H54 (cell line): ENCODE results near the gene SLC12A6.
"Not testable (repeated sequence)": the region's sequence is repeated elsewhere in the genome, so short reads cannot be mapped to it uniquely, and the experiment has no call there.

ENCODE experiments used
- DNase-seq: peaks from one replicate; pipeline ENCODE4 v3.0.0; 2011; ENCODE audit warnings: low spot score, mixed read lengths; ENCODE audit not compliant: insufficient read length
- FAIRE-seq: peaks from 3 replicates; lab custom pipeline; 2011; peaks lifted over from hg19 to GRCh38; lab: Jason Lieb, UNC
- POLR2A ChIP-seq: IDR thresholded peaks from 2 replicates; pipeline ENCODE4 v1.6.1; 2011; ENCODE audit warnings: low read depth, mild to moderate bottlenecking, low read length

SLC12A6 gene

GRCh38 chr15:34337557-34338306, at the start of gene SLC12A6:
Gene SLC12A6 (minus strand): TSS chr15:34337781. CDS start chr15:34336680, 1,101 bp downstream.
- FAIRE-seq (peak; percentile 84), DNase-seq (peak; percentile 91)
- peak; percentile 40; the same call in 1 of the 2 replicates for TF ChIP-seq POLR2A

- not testable (repeated sequence) for DNase-seq, FAIRE-seq
These were observed 44.4 kb upstream of the SLC12A6 start for GRCh38 chr15:34381829-34382521.

GRCh38 chr15:34380491-34380890, 42.9 kb upstream of the SLC12A6 start:
- DNase-seq, FAIRE-seq: not testable (repeated sequence)

- DNase-seq (no peak), FAIRE-seq (no peak)
- TF ChIP-seq POLR2A = no peak
These were observed 39.3 kb upstream of the SLC12A6 start for GRCh38 chr15:34376856-34377255.

GRCh38 chr15:34375541-34375940, 38.0 kb upstream of the SLC12A6 start:
- DNase-seq, FAIRE-seq: not testable (repeated sequence)

GRCh38 chr15:34374816-34375215, 37.2 kb upstream of the SLC12A6 start:
- DNase-seq = no peak
- TF ChIP-seq POLR2A = no peak
- no peak for FAIRE-seq

- DNase-seq (no peak), FAIRE-seq (no peak)
- TF ChIP-seq POLR2A = no peak
These were observed 36.4 kb upstream of the SLC12A6 start for GRCh38 chr15:34373951-34374350.

- no peak for FAIRE-seq
- no peak for TF ChIP-seq POLR2A
- DNase-seq = no peak
These were observed 33.1 kb upstream of the SLC12A6 start for GRCh38 chr15:34370643-34371042.

- no peak for FAIRE-seq
These were observed 32.5 kb upstream of the SLC12A6 start for GRCh38 chr15:34370129-34370528.

GRCh38 chr15:34367101-34368081, 29.8 kb upstream of the SLC12A6 start, which contains the start of gene LPCAT4:
Gene LPCAT4 (minus strand): TSS chr15:34367196. CDS start chr15:34367100, 96 bp downstream.
- FAIRE-seq = peak; percentile 6
- TF ChIP-seq POLR2A = peak; percentile 64; the same call in 1 of the 2 replicates
- DNase-seq = peak; percentile 87

More at GRCh38 chr15:34370129-34370528, 32.5 kb upstream of the SLC12A6 start:
- no peak for TF ChIP-seq POLR2A
- no peak for DNase-seq

- 0 out of 2 replicates have a peak, but pooled peaks have one; percentile 21 for TF ChIP-seq POLR2A
- FAIRE-seq (no peak), DNase-seq (peak; percentile 76)
These were observed 28.9 kb upstream of the SLC12A6 start for GRCh38 chr15:34366271-34367065.

GRCh38 chr15:34365836-34366235, 28.3 kb upstream of the SLC12A6 start:
- TF ChIP-seq POLR2A = no peak
- no peak for FAIRE-seq
- DNase-seq = no peak

- no peak for DNase-seq
- TF ChIP-seq POLR2A = no peak
- FAIRE-seq = no peak
These were observed 27.7 kb upstream of the SLC12A6 start for GRCh38 chr15:34365091-34365825.
